ENCODE data around the gene SH3RF1.

The SH3RF1 gene

DNA sequence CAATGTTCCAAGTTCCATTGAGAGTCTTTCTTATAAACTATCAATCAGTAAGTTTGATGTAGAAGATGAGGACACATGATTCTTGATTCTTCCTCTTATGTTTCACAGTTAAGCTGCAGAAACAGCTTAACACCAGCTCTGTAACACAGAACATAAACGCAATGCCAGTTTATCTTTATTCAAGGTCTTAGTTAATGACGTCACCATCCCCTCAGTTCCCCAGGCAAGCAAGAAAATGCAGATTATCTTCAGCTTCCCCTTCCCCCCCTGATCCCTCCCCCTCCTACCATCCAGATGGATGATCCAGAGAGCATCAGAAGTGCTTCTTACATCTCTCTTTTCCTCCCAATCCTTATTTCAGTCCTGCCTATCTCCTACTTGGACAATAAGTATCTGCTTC lies 4.4 kb upstream of the SH3RF1 start:
- DNase-seq (ENCODE audit: low read depth), result no peak

DNA sequence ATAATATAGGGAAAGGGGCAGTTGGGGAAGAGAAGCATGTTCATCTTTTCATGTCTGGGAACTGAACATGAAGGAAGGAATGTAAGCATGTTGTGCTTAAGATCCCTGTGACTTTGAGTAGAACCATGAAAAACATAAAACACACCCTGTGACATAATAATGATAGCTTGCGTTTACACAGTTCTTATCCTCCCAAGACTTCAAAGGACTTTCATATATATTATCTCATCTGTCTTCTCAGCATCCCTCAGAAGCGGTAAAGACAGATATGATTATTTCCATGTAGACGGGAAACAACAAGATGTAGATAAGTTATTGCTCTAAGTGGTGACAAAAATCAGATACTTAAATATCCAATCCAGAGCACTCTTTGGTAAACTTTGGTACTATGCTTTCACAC lies 3.3 kb upstream of the SH3RF1 start:
- no peak for DNase-seq (ENCODE audit: low read depth)

- no peak for DNase-seq (ENCODE audit: low read depth)
These were observed 1.6 kb upstream of the SH3RF1 start for GRCh38 chr4:169272265-169272886.

GRCh38 chr4:169271692-169272007 lies 894 bp upstream of the SH3RF1 start:
- no peak for DNase-seq (ENCODE audit: low read depth)

- DNase-seq (ENCODE audit: low read depth), result peak; percentile 14
These were observed 593 bp downstream of the SH3RF1 start for GRCh38 chr4:169269916-169270809.

- no peak for DNase-seq (ENCODE audit: low read depth)
These were observed 1.6 kb downstream of the SH3RF1 start for GRCh38 chr4:169268951-169269760.

DNA sequence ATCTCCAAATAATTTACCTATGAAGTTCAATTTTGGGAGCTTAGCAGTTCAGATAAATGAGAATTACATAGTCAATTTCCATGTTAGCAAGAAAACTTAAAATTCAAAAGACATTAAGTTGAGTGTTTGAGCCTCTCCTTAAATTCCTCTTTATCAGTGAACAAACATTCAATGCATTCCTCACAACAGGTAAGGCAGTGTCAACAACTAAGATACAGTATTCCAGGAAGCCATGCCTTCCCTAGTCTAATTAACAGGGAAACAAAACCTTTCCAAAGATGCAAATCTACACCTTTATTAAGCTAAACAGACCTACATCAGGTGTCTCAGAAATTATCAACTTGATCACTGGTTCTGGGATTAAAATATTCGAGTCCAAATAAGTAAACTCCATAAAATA lies 3.7 kb downstream of the SH3RF1 start:
- DNase-seq (ENCODE audit: low read depth), result no peak

DNA sequence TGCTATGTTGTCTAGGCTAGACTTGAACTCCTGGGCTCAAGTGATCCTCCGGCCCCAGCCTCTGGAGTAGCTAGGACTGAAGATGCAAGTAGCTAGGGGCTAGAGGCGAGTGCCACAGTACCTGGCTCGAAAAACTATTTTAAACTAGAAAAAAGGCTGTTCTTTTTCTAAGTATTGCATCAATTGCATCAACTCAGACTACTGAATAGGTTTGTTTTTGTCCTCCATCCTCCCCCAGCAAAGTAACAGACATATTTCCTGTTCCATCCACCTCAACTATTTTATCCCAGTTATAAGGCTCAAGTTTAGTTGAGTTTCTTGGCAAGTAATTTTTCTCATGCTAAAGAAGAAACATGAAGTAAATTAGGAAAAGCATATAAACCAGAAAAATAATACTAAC lies 4.1 kb downstream of the SH3RF1 start:
- DNase-seq (ENCODE audit: low read depth), result no peak

DNA sequence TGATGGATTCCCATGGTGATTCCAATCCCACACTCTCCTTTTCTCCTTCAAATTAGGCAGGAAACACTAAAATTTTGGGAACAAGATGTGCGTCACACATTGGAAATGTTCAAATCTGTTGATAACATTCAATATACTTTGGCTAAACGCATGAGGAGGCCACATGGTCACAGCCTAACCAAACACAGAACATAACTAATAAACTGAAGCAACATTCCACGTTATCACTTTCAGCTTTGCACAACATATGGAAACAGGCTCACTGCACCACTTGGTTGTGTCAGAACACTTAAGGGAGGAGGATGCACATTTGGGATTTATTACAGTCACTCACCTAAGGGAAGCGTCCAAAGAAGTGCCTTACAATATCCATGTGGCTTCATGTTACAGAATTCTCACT lies 4.7 kb downstream of the SH3RF1 start:
- DNase-seq (ENCODE audit: low read depth), result no peak

DNA sequence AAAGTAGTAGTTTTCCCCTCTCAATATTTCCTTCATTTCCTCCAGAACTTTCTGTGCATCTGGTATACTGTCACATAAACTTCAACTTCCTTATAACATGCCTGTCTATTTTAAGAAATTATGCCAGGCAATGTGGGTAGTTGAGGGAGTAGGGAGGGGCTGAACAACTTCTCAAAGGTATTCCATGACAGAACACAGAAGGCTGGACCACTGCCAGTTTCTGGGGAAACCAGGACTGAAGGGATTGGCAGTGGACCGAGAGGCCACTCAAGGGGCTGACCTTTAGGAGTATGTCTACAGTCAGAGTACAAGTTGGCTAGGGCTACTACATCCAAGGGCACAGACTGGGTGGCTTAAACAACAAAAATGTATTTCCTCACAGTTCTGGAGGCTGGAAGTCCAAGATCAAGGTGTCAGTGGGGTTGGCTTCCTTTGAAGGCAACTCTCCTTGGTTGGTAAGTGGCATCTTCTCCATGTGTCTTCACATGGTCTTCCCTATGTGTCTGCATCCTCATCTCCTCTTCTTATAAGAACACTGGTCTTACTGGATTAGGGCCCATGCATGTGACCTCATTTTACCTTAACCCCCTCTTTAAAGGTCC lies 6.9 kb downstream of the SH3RF1 start:
- DNase-seq (ENCODE audit: low read depth), result no peak

DNA sequence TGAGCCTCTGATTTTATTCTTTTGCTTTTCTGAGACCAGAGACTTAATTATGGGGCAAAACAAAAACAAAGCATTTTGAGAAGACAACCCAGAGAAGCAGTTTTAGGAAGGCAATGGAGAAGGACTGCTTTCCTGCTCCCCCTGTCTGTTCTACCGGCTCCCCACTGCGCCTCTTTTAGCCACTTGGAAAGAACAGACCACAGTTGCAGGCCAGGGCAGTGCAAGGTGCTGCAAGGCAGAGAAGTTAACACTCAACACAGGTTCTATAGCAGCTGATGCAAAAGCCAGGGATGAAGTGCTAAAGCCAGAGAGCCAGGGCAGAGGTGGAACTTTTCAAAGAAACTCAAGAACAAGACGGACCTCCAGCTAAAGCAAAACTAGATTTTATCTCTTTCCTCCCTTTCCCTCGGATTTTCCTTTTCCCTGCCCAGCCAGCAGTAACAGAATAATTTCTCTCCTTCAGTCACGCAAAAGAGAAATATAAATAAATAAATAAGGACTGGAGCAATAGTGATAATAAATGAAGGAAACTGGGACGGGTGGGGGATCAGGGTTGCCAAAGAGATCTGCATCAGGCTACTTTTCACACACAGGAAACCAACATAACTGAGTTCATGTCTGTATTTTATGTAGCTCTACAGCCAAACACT lies 10.4 kb downstream of the SH3RF1 start:
- DNase-seq (ENCODE audit: low read depth), result no peak

- DNase-seq (ENCODE audit: low read depth), result no peak
These were observed 11.5 kb downstream of the SH3RF1 start for GRCh38 chr4:169259271-169259670.

DNA sequence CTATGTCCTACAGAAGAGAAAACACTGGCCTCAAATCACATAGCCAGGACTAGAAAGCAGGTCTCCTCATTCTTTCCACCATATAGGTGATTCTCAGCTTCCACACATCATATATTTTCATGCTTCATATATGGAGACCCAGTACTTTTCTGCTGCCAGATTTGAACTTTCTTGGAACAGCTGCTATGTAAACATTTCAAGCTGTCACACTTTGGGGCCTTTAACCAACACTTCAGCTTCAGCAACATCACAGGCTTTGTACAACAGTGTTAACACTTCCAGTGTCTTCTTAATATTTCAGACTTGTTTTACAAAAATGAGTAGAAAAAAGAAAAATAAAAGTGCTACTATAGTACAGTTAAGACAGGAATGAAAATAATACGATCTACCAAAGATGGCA lies 12.6 kb downstream of the SH3RF1 start:
- DNase-seq (ENCODE audit: low read depth), result no peak

- no peak for DNase-seq (ENCODE audit: low read depth)
These were observed 13.6 kb downstream of the SH3RF1 start for GRCh38 chr4:169256856-169257761.

GRCh38 chr4:169256101-169256612 lies 14.6 kb downstream of the SH3RF1 start:
- no peak for DNase-seq (ENCODE audit: low read depth)

DNA sequence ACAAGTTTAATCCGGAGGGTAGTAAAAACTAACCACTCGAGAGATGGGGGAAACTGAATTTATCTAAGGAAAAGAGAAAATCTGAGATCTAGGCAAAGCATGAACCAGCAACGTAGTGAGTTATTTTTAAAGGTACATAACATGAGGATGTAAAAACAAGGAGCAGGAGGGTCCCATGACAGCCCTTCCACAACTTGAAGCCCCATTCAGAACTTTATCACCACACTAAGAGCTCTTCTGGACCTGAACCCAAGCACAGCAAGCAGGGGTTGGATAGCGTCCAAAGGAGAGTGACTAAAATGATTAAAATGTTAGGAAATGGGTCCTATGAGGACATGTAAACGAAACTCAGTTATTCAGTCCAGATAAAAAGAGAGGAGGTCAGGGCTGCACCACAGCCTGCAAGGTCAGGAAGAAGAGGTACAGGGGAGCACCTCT lies 16.2 kb downstream of the SH3RF1 start:
- DNase-seq (ENCODE audit: low read depth), result no peak

DNA sequence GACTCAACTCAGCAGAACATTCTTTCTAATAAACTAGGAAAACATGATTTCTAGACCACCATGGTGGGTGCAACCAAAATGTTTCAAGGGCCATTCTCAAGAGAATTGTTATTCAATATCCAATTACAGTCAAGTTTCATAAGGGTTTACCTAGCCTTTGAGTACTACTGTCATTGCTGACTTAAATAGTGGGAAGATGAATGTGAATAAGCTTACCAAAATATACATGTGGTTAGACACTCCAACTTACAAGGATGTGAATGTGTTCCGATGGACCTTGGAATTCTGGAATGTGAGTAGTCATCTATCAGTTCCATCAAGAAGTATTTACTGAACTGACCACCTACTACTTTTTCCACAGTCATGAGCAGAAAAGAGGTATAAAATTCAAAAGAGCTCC lies 16.9 kb downstream of the SH3RF1 start:
- DNase-seq (ENCODE audit: low read depth), result no peak

GRCh38 chr4:169253113-169253671 lies 17.6 kb downstream of the SH3RF1 start:
- no peak for DNase-seq (ENCODE audit: low read depth)

GRCh38 chr4:169252339-169253112 lies 18.2 kb downstream of the SH3RF1 start:
- DNase-seq (ENCODE audit: low read depth), result no peak

Measured in activated T-cell treated with anti-CD3 and anti-CD28 coated beads for 48 hours (primary cell).